Smooth muscle cell (in vitro differentiated cells): ENCODE measurements around the gene TSC22D2. TPM values are rescaled to one million over a fixed set of nuclear protein-coding genes. Genes with fewer than 3 reads are reported as not detected.

Experiments used
- DNase-seq: peaks from one replicate; lab custom pipeline; 2025; ENCODE audit not compliant: unreplicated experiment; lab: John Stamatoyannopoulos, UW
- H2AFZ ChIP-seq: fragments of 200-600 bp; sonication (generic); 2 replicates; pipeline ENCODE4 v1.6.0; 2016; ENCODE audit warnings: antibody characterized with exemption, low read depth, mild to moderate bottlenecking
- H3F3A ChIP-seq: fragments of 200-600 bp; sonication (generic); 2 replicates; pipeline ENCODE4 v1.6.0; 2017; ENCODE audit warnings: antibody characterized with exemption, low read depth
- H3K27ac ChIP-seq: fragments of 200-600 bp; sonication (generic); 2 replicates; pipeline ENCODE4 v1.5.1; 2016; ENCODE audit warnings: low read depth, mild to moderate bottlenecking
- H3K27me3 ChIP-seq: fragments of 200-600 bp; sonication (generic); 2 replicates; pipeline ENCODE4 v1.6.1; 2016; ENCODE audit warnings: low read depth, mild to moderate bottlenecking
- H3K36me3 ChIP-seq: fragments of 200-600 bp; sonication (generic); 2 replicates; pipeline ENCODE4 v1.5.1; 2016; ENCODE audit warnings: low read depth
- H3K4me1 ChIP-seq: fragments of 200-600 bp; sonication (generic); 2 replicates; pipeline ENCODE4 v1.5.1; 2016; ENCODE audit warnings: low read depth
- H3K4me2 ChIP-seq: fragments of 200-600 bp; sonication (generic); 2 replicates; pipeline ENCODE4 v1.6.0; 2016; ENCODE audit warnings: mild to moderate bottlenecking
- H3K4me3 ChIP-seq: fragments of 200-600 bp; sonication (generic); 2 replicates; pipeline ENCODE4 v1.5.1; 2016; ENCODE audit warnings: mild to moderate bottlenecking
- H3K79me2 ChIP-seq: fragments of 200-600 bp; sonication (generic); 2 replicates; pipeline ENCODE4 v1.6.0; 2016; ENCODE audit warnings: low read depth, mild to moderate bottlenecking
- H3K9ac ChIP-seq: fragments of 200-600 bp; sonication (generic); 2 replicates; pipeline ENCODE4 v1.6.0; 2016; ENCODE audit warnings: low read depth
- H3K9me3 ChIP-seq: fragments of 200-600 bp; sonication (generic); replicated peaks from 2 replicates; pipeline ENCODE4 v1.5.1; 2016; ENCODE audit warnings: low read depth
- H4K20me1 ChIP-seq: fragments of 200-600 bp; sonication (generic); 2 replicates; pipeline ENCODE4 v1.6.0; 2016; ENCODE audit warnings: low read depth
- WGBS: methylation state at CpG from one replicate; pipeline ENCODE4 v1.1.7; 2016; ENCODE audit warnings: low lambda C conversion rate; 5-methylcytosine and 5-hydroxymethylcytosine counted together
- polyA plus RNA-seq: library from polyadenylated mRNA; unstranded; fragments of >200 nt; fragmentation: Nextera tagmentation; extraction: Ambion mirVana; gene quantifications from 2 replicates; pipeline ENCODE4 v1.2.1, GENCODE V29; 2016
- total RNA-seq: library from RNA; depleted of rRNA; stranded (reverse); fragments of >200 nt; gene quantifications from 2 replicates; pipeline ENCODE4 v1.2.3, GENCODE V29; 2014
- TF ChIP-seq, protein P1 (sequence below): fragments of 200-600 bp; sonication (generic); IDR thresholded peaks from 2 replicates; pipeline ENCODE4 v1.5.1; 2017; ENCODE audit warnings: borderline replicate concordance, mild to moderate bottlenecking, antibody characterized with exemption; ENCODE audit not compliant: insufficient read depth, poor library complexity, severe bottlenecking

TSC22D2 gene
- total and polyA plus RNA-seq, 2 experiments from 2014 or later: 31.7 to 37.0 TPM

DNA sequence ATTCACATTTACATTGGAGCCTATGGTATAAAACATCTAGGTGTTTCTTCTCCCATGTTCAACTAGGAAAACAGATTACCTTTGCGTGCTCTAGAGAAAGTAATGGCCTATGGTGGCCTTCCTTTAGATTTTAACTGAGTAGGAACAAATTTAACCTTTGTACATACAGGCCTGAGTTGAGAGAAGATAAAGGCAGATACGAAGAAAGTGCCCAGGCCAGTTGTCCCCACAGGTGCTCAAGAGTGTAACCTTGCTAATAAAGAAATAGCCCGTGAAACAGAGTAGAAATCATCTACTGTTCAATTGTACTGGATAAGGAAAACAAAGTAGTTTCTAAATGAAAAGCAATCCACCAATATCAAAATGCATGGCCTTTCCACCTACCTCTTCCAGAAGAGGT lies 6.8 kb upstream of the TSC22D2 start:
- 88% methylated on average over 3 of the region's 3 CpGs for WGBS
- no peaks in the 10 kb centered on the region for H3K27me3 ChIP-seq
- H3K4me2 ChIP-seq: no peak overlapping the region
- no peaks in the 10 kb centered on the region for H4K20me1 ChIP-seq
- peaks cover 2% of the 10 kb centered on the region for H3F3A ChIP-seq
- DNase-seq: no peak
- H3K79me2 ChIP-seq: peaks cover 18% of the 10 kb centered on the region
- H3K4me1 ChIP-seq: no peaks in the 10 kb centered on the region
- H3K9me3 ChIP-seq: no peaks in the 10 kb centered on the region
- H3K36me3 ChIP-seq: no peaks in the 10 kb centered on the region
- H3K9ac ChIP-seq: no peak overlapping the region
- TF ChIP-seq, protein P1, sequence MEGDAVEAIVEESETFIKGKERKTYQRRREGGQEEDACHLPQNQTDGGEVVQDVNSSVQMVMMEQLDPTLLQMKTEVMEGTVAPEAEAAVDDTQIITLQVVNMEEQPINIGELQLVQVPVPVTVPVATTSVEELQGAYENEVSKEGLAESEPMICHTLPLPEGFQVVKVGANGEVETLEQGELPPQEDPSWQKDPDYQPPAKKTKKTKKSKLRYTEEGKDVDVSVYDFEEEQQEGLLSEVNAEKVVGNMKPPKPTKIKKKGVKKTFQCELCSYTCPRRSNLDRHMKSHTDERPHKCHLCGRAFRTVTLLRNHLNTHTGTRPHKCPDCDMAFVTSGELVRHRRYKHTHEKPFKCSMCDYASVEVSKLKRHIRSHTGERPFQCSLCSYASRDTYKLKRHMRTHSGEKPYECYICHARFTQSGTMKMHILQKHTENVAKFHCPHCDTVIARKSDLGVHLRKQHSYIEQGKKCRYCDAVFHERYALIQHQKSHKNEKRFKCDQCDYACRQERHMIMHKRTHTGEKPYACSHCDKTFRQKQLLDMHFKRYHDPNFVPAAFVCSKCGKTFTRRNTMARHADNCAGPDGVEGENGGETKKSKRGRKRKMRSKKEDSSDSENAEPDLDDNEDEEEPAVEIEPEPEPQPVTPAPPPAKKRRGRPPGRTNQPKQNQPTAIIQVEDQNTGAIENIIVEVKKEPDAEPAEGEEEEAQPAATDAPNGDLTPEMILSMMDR: no peak
- no peak overlapping the region for H3K27ac ChIP-seq
- no peak overlapping the region for H2AFZ ChIP-seq
- H3K4me3 ChIP-seq: no peak overlapping the region

DNA sequence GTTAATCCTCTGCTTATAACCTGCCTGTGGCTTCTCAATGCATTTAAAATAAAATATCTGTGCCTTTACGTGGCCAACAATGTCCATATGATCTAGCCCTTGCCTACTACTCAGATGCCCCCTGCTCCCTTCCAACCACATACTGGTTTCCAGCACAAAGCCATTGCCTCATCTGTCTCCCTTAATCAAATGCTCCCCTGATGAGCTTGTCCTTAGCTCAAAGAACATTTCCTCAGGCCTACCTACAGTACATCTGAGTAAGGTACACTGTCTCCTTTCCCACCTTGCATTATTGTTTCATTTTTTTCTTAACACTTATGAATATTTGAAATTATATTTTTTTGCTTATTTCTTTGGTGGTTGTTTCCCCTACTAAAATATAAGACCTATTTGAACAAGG lies 5.9 kb upstream of the TSC22D2 start:
- Histone ChIP-seq H3K4me2 (no peak overlapping the region), H3K27me3 (no peaks in the 10 kb centered on the region), H4K20me1 (no peaks in the 10 kb centered on the region), H3K9me3 (no peaks in the 10 kb centered on the region), H3K4me1 (peaks cover 5% of the 10 kb centered on the region), H3K4me3 (no peak overlapping the region), H3F3A (peaks cover 9% of the 10 kb centered on the region), H3K9ac (no peak overlapping the region), H3K27ac (no peak overlapping the region), H3K36me3 (no peaks in the 10 kb centered on the region), H2AFZ (no peak overlapping the region), H3K79me2 (peaks cover 23% of the 10 kb centered on the region)
- TF ChIP-seq, protein P1: no peak
- no peak for DNase-seq
- 88% methylated on average over 1 of the region's 1 CpG for WGBS

DNA sequence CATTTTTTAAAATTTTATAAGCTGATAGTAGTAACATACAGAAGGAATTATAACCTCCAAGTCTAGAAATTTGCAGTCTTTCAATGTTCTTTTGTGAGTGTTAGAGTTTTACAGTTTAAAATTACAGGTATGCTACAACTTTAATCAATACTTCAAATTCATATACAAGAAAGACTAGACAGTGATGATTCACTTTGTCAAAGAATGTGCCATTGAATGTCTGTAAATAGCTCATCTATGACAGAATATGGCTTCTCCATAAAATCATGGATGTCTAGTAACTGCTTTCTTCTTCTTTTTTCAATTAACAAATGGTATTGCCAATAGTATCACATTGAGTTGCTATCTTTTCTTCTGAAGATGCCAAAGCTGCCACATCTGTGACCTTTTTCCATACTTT lies 4.1 kb upstream of the TSC22D2 start:
- peaks cover 8% of the 10 kb centered on the region for H3K4me1 ChIP-seq
- peaks cover 1% of the 10 kb centered on the region for H4K20me1 ChIP-seq
- H3K27me3 ChIP-seq: no peaks in the 10 kb centered on the region
- peaks cover 12% of the 10 kb centered on the region for H3F3A ChIP-seq
- H3K4me3 ChIP-seq: no peak overlapping the region
- H3K9me3 ChIP-seq: no peaks in the 10 kb centered on the region
- no peak overlapping the region for H3K9ac ChIP-seq
- no peak overlapping the region for H2AFZ ChIP-seq
- no peak for DNase-seq
- peak overlapping the region; percentile 29 for H3K4me2 ChIP-seq
- no peaks in the 10 kb centered on the region for H3K36me3 ChIP-seq
- H3K27ac ChIP-seq: peak overlapping the region; percentile 44
- peaks cover 23% of the 10 kb centered on the region for H3K79me2 ChIP-seq
- TF ChIP-seq, protein P1: no peak

DNA sequence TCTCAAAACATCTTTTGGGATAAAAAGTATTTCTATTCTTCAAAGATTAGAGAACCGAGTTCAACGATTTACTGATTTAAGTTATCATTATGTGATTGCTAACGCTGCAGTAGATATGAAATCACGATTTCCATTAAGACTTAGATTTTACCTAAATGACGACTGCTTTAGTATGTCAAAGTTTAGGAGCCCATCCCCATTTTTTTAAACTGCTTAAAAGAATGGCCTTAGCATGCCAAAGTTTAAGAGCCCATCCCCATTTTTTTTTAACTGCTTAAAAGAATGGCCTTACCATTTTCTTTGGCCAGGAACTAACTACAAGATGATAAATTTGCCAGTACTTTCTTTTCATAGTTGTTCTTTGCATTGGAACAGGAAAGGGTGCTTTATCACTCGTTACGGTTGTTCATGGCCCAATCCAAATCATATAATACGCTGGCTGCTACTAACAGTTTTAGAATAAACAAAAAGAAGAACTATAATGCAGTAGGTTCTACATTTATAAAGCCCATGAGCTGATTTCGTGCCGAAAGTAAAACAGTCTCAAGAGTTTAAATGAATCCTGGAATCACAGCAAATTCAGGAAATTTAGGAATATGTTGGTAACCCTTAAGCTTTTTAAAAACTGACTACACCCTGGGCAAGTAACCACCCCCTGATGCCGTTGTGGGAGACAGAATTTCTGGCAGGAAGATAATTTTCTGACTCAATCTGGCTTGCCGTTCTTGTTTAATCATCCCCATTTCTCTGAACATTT lies 869 bp upstream of the TSC22D2 start:
- peak overlapping the region; percentile 100 for H3K27ac ChIP-seq
- H3K9ac ChIP-seq: peak overlapping the region; percentile 98
- peaks cover 15% of the 10 kb centered on the region for H3F3A ChIP-seq
- TF ChIP-seq, protein P1: no peak
- H3K4me3 ChIP-seq: peak overlapping the region; percentile 97
- H4K20me1 ChIP-seq: peaks cover 33% of the 10 kb centered on the region
- peaks cover 8% of the 10 kb centered on the region for H3K4me1 ChIP-seq
- H3K4me2 ChIP-seq: peak overlapping the region; percentile 93
- H2AFZ ChIP-seq: peak overlapping the region; percentile 92
- no peak for DNase-seq
- WGBS: 46% methylated on average over 12 of the region's 12 CpGs
- no peaks in the 10 kb centered on the region for H3K36me3 ChIP-seq
- no peaks in the 10 kb centered on the region for H3K27me3 ChIP-seq
- peaks cover 54% of the 10 kb centered on the region for H3K79me2 ChIP-seq
- no peaks in the 10 kb centered on the region for H3K9me3 ChIP-seq
